ENCODE data around the gene MAGEA11. TPM values are rescaled to one million over a fixed set of nuclear protein-coding genes. Genes with fewer than 3 reads are reported as not detected.
"Not testable (repeated sequence)": the region's sequence is repeated elsewhere in the genome, so short reads cannot be mapped to it uniquely, and the experiment has no call there.

Gene MAGEA11
- total and polyA plus RNA-seq, 5 donors: not detected

- no peak for ATAC-seq
- 96% methylated on average over 1 of the region's 1 CpG for WGBS
- Histone ChIP-seq H3K9me3 (ENCODE audit: control insufficient read depth, low read length) (no peaks in the 10 kb centered on the region), H3K4me3 (ENCODE audit: low read length) (no peak overlapping the region), H3K27ac (ENCODE audit: low read length) (no peak overlapping the region), H3K4me1 (ENCODE audit: control insufficient read depth, insufficient read depth, low read length) (no peaks in the 10 kb centered on the region), H3K27me3 (ENCODE audit: control insufficient read depth, insufficient read depth) (no peaks in the 10 kb centered on the region)
- intact Hi-C loops (cut with DNase I): no loop called here
- DNase-seq: no peak
These were observed 20.1 kb upstream of the MAGEA11 start for GRCh38 chrX:149691794-149692193.

GRCh38 chrX:149692686-149693272 is 19.1 kb upstream of the MAGEA11 start:
- H3K27me3 ChIP-seq (ENCODE audit: control insufficient read depth, insufficient read depth); H3K9me3 ChIP-seq (ENCODE audit: control insufficient read depth, low read length); H3K4me3 ChIP-seq (ENCODE audit: low read length); DNase-seq; H3K4me1 ChIP-seq (ENCODE audit: control insufficient read depth, insufficient read depth, low read length); H3K27ac ChIP-seq (ENCODE audit: low read length); ATAC-seq; intact Hi-C loops (cut with DNase I): not testable (repeated sequence)
- 72% methylated on average over 6 of the region's 6 CpGs for WGBS

- ATAC-seq: no peak
- no peak overlapping the region for H3K27ac ChIP-seq (ENCODE audit: low read length)
- H3K27me3 ChIP-seq (ENCODE audit: control insufficient read depth, insufficient read depth): no peaks in the 10 kb centered on the region
- WGBS: 68% methylated on average over 2 of the region's 2 CpGs
- no peak overlapping the region for H3K4me3 ChIP-seq (ENCODE audit: low read length)
- intact Hi-C loops (cut with DNase I): no loop called here
- DNase-seq: no peak
- H3K9me3 ChIP-seq (ENCODE audit: control insufficient read depth, low read length): no peaks in the 10 kb centered on the region
- H3K4me1 ChIP-seq (ENCODE audit: control insufficient read depth, insufficient read depth, low read length): no peaks in the 10 kb centered on the region
These were observed 12.1 kb upstream of the MAGEA11 start for GRCh38 chrX:149699761-149700160.

- DNase-seq (no peak), ATAC-seq (no peak)
- 85% methylated on average over 5 of the region's 5 CpGs for WGBS
- intact Hi-C loops (cut with DNase I): no loop called here
- H3K4me3 ChIP-seq (ENCODE audit: low read length): no peak overlapping the region
- H3K27me3 ChIP-seq (ENCODE audit: control insufficient read depth, insufficient read depth): no peaks in the 10 kb centered on the region
- no peaks in the 10 kb centered on the region for H3K9me3 ChIP-seq (ENCODE audit: control insufficient read depth, low read length)
- no peaks in the 10 kb centered on the region for H3K4me1 ChIP-seq (ENCODE audit: control insufficient read depth, insufficient read depth, low read length)
- H3K27ac ChIP-seq (ENCODE audit: low read length): no peak overlapping the region
These were observed 7.2 kb upstream of the MAGEA11 start for GRCh38 chrX:149704664-149705063.

- Histone ChIP-seq H3K27ac (ENCODE audit: low read length) (no peak overlapping the region), H3K27me3 (ENCODE audit: control insufficient read depth, insufficient read depth) (no peaks in the 10 kb centered on the region), H3K9me3 (ENCODE audit: control insufficient read depth, low read length) (no peaks in the 10 kb centered on the region), H3K4me3 (ENCODE audit: low read length) (no peak overlapping the region), H3K4me1 (ENCODE audit: control insufficient read depth, insufficient read depth, low read length) (no peaks in the 10 kb centered on the region)
- WGBS: 79% methylated on average over 2 of the region's 2 CpGs
- DNase-seq: no peak
- no peak for ATAC-seq
- intact Hi-C loops (cut with DNase I): no loop called here
These were observed 4.5 kb upstream of the MAGEA11 start for GRCh38 chrX:149707147-149707901.

GRCh38 chrX:149712831-149713230 is 971 bp downstream of the MAGEA11 start:
- WGBS: 91% methylated on average over 4 of the region's 5 CpGs
- H3K4me1 ChIP-seq (ENCODE audit: control insufficient read depth, insufficient read depth, low read length): peaks cover 1% of the 10 kb centered on the region
- H3K4me3 ChIP-seq (ENCODE audit: low read length): no peak overlapping the region
- intact Hi-C loops (cut with DNase I): no loop called here
- H3K27me3 ChIP-seq (ENCODE audit: control insufficient read depth, insufficient read depth): no peaks in the 10 kb centered on the region
- no peak for DNase-seq
- no peaks in the 10 kb centered on the region for H3K9me3 ChIP-seq (ENCODE audit: control insufficient read depth, low read length)
- no peak overlapping the region for H3K27ac ChIP-seq (ENCODE audit: low read length)
- ATAC-seq: no peak

- H3K27ac ChIP-seq (ENCODE audit: low read length): no peak overlapping the region
- WGBS: 88% methylated on average over 5 of the region's 5 CpGs
- ATAC-seq: no peak
- DNase-seq: no peak
- no peaks in the 10 kb centered on the region for H3K9me3 ChIP-seq (ENCODE audit: control insufficient read depth, low read length)
- H3K4me1 ChIP-seq (ENCODE audit: control insufficient read depth, insufficient read depth, low read length): peaks cover 1% of the 10 kb centered on the region
- H3K4me3 ChIP-seq (ENCODE audit: low read length): no peak overlapping the region
- intact Hi-C loops (cut with DNase I): no loop called here
- no peaks in the 10 kb centered on the region for H3K27me3 ChIP-seq (ENCODE audit: control insufficient read depth, insufficient read depth)
These were observed 1.6 kb downstream of the MAGEA11 start for GRCh38 chrX:149713279-149714050.

- H3K4me1 ChIP-seq (ENCODE audit: control insufficient read depth, insufficient read depth, low read length): peaks cover 1% of the 10 kb centered on the region
- H3K27ac ChIP-seq (ENCODE audit: low read length): no peak overlapping the region
- DNase-seq (no peak), ATAC-seq (no peak)
- no peak overlapping the region for H3K4me3 ChIP-seq (ENCODE audit: low read length)
- no peaks in the 10 kb centered on the region for H3K27me3 ChIP-seq (ENCODE audit: control insufficient read depth, insufficient read depth)
- H3K9me3 ChIP-seq (ENCODE audit: control insufficient read depth, low read length): no peaks in the 10 kb centered on the region
- intact Hi-C loops (cut with DNase I): no loop called here
- 92% methylated on average over 2 of the region's 2 CpGs for WGBS
These were observed 3.6 kb downstream of the MAGEA11 start for GRCh38 chrX:149715468-149715867.

GRCh38 chrX:149716632-149717031 is 4.8 kb downstream of the MAGEA11 start:
- Histone ChIP-seq H3K27ac (ENCODE audit: low read length) (no peak overlapping the region), H3K27me3 (ENCODE audit: control insufficient read depth, insufficient read depth) (no peaks in the 10 kb centered on the region), H3K4me3 (ENCODE audit: low read length) (no peak overlapping the region), H3K4me1 (ENCODE audit: control insufficient read depth, insufficient read depth, low read length) (peaks cover 1% of the 10 kb centered on the region), H3K9me3 (ENCODE audit: control insufficient read depth, low read length) (no peaks in the 10 kb centered on the region)
- intact Hi-C loops (cut with DNase I): no loop called here
- ATAC-seq (no peak), DNase-seq (no peak)
- WGBS: 88% methylated on average over 3 of the region's 3 CpGs

- no peak overlapping the region for H3K27ac ChIP-seq (ENCODE audit: low read length)
- intact Hi-C loops (cut with DNase I): no loop called here
- ATAC-seq (no peak), DNase-seq (no peak)
- 59% methylated on average over 5 of the region's 5 CpGs for WGBS
- H3K4me3 ChIP-seq (ENCODE audit: low read length): no peak overlapping the region
- no peaks in the 10 kb centered on the region for H3K27me3 ChIP-seq (ENCODE audit: control insufficient read depth, insufficient read depth)
- H3K9me3 ChIP-seq (ENCODE audit: control insufficient read depth, low read length): no peaks in the 10 kb centered on the region
- peaks cover 1% of the 10 kb centered on the region for H3K4me1 ChIP-seq (ENCODE audit: control insufficient read depth, insufficient read depth, low read length)
These were observed 5.9 kb downstream of the MAGEA11 start for GRCh38 chrX:149717803-149718202.

- H3K9me3 ChIP-seq (ENCODE audit: control insufficient read depth, low read length): no peaks in the 10 kb centered on the region
- H3K4me3 ChIP-seq (ENCODE audit: low read length): no peak overlapping the region
- 81% methylated on average over 1 of the region's 1 CpG for WGBS
- intact Hi-C loops (cut with DNase I): no loop called here
- DNase-seq (no peak), ATAC-seq (no peak)
- no peak overlapping the region for H3K27ac ChIP-seq (ENCODE audit: low read length)
- H3K27me3 ChIP-seq (ENCODE audit: control insufficient read depth, insufficient read depth): no peaks in the 10 kb centered on the region
- peaks cover 1% of the 10 kb centered on the region for H3K4me1 ChIP-seq (ENCODE audit: control insufficient read depth, insufficient read depth, low read length)
These were observed 6.9 kb downstream of the MAGEA11 start for GRCh38 chrX:149718757-149719156.
